MM.1S (cell line): Measurements from ENCODE around the gene ARGLU1.

Experiments used
- CTCF ChIP-seq: fragments of 300-600 bp; sonication (generic); IDR thresholded peaks from 2 replicates; pipeline ENCODE4 v1.5.1; 2016; ENCODE audit warnings: antibody characterized with exemption, low read length, mixed read lengths
- EZH2 ChIP-seq: fragments of 300-600 bp; sonication (generic); optimal IDR thresholded peaks from 2 replicates; pipeline ENCODE3; 2017; ENCODE audit warnings: low read depth, mild to moderate bottlenecking, antibody characterized with exemption, low read length, mixed read lengths
- EZH2phosphoT487 ChIP-seq: fragments of 300-600 bp; sonication (generic); IDR thresholded peaks from 2 replicates; pipeline ENCODE4 v1.6.1; 2018; ENCODE audit warnings: antibody characterized with exemption, low read length

- TF ChIP-seq CTCF (no peak), EZH2phosphoT487 (no peak), EZH2 (no peak)
These were observed 73.4 kb downstream of the ARGLU1 start for GRCh38 chr13:106494506-106494905.
